Stimulated activated CD4-positive, alpha-beta T cell treated with anti-CD3 and anti-CD28 coated beads, Interleukin-4, amount 100 ng/mL, for 1 hour (primary cell): ENCODE measurements around the gene SAMD4B.
A peak's percentile ranks its signal among the peaks of the same experiment; 100 is the strongest.

Source experiments
- DNase-seq: peaks from one replicate; pipeline ENCODE4 v3.0.0-alpha.2; 2020

SAMD4B gene

DNA sequence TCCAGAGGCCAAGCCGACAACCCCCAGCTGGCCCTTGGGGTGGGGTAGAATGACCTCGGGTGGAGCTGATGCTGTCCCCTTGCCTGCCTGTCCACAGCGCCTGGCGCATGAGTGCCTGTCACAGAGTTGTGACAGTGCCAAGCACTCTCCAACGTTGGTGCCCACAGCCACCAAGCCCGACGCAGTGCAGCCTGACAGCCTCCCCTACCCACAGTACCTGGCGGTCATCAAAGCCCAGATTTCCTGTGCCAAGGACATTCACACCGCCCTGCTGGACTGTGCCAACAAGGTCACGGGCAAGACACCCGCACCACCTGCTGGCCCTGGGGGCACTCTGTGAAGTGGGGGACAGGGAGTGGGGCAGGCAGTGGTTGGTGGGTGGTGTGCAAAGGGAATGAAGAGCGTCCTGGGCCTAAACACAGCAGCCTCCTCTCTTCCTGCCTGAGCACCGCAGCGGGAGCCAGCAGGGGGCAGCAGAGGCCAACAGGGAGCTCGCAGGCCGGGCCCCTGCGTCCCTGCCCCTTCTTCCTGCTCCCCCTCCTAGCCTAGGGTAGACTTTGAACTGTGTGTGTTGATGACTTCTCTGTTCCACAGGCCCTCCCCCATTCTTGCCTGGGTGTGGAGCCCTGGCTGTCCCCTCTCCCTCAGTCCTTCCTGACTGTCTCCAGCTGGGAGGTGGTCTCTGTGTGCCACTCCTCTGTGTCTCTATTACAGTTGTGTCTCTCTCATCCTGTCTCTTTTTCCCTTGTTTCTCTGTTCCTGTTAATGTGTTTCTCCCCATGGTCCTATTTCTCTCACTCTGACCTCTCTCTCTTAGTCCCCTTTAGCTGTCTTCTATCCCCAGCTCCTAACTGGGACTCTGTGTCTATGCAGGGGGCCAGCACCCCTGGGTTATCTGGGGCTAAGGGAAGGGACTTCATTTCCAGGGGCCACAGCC is 55.4 kb downstream of the SAMD4B start:
- DNase-seq = peak; percentile 96

DNA sequence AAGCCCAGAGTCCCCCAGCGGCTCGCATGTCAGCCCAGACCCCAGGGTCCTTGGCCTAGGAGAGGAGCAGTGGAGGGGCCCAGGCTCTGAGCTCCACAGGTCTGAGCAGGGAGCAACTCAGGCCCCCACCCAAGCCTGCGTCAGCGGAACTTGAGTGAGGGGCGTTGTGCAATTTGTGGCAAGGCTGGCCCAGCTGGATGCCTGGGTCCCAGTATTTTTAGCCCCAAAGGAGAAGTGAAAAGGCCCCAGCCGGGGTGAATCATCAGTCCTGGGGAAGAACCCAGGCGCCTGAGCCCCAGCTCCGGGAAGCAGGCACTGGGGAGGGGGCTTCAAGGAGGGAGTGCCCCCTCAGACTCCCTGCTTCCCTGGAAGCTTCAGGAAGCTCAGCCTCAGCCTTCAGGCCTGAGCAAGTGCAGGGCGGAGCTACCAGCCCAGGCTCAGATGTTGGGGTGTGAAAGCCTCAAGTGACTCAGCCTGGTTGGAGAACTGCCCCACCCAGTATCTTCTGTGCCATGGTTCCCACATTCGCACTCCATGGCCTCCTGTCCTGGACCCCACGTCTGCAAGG is 56.2 kb downstream of the SAMD4B start:
- peak; percentile 53 for DNase-seq

DNA sequence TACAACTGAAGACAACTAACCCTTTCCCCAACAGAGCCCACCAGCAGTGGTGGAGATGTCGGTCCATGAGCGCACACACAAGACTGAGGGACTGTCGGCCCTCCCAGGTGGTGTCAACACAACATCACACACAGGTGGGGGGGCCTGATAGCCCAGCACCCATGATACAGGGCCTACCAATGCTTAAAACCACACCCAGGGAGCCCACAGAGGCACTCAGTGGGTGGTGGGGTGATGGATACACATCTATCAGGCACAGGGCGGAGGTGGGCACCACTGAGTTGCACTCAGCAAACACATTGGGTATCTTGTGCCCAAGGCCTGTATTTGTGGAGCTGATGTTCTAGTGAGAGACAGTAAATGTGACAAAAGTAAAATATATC is 57.4 kb downstream of the SAMD4B start:
- no peak for DNase-seq

DNA sequence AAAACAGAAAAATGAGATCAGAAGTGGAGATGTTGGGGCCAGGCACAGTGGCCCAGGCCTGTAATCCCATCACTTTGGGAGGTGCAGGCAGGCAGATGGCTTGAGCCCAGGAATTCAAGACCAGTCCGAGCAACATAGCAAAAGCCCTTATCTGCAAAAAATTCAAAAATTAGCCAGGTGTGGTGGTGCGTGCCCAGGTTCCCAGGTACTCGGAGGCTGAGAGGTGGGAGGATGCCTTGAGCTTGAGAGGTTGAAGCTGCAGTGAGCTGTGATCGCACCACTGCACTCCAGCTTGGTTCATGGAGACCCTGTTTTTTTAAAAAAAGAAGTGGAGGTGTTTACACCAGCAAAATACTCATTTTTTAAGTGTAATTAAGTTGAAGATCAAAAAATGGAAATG is 57.8 kb downstream of the SAMD4B start:
- DNase-seq = no peak

DNA sequence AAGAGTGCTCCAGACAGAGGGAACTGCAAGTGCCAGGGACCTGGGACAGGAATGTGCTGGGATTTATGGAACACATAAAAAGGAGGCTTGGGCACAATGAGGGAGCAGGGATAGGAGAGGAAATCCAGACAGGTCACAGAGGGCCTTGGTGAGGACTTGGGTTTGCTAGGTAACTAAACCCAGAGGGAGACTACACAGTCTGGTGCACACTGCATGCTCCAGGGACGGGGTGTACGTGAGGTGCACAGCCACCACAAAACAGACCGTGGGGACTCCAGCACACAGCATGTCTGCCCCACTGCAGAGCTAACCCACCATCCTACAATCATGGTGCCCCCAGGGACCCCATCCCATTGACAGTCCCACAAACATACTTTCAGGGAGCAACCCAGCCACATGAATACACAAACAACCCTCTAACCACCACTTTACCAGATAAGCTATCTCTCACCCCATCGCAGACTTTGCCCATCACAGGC is 58.9 kb downstream of the SAMD4B start:
- DNase-seq = no peak

DNA sequence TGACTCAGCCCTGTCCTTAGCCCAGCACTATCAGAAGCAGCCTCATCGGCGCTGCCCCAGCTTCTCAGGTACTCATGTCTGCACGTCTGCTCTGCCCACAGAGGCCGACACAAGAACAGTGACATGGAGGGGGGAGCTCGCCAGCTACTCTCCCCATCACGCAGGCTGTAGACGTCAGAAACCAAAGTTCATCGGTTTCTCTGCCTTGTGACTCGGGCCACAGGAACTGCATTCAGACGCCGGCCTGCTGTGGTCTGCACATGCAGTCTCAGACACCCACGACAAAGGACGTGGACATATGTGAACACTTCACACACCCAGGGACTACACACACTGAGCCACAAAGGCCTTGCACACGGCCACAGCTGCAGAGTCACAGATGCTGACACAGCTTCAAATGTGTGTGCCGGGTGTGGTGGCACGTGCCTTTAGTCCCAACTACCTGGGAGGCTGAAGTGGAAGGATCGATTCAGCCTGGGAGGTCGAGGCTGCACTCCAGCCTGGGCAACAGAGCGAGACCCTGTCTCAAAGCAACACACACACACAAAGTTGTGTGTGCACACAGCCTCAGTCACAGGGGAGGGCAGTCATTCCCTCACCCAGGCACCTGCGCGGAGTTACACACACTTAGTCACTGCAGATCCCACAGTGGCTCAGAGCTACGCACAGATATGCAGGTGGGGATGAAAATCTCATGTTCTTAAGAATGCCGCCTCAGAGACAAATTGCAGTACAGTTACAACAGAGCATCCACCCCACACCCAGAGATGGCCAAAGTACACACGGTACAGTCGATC is 59.5 kb downstream of the SAMD4B start:
- peak; percentile 75 for DNase-seq

DNA sequence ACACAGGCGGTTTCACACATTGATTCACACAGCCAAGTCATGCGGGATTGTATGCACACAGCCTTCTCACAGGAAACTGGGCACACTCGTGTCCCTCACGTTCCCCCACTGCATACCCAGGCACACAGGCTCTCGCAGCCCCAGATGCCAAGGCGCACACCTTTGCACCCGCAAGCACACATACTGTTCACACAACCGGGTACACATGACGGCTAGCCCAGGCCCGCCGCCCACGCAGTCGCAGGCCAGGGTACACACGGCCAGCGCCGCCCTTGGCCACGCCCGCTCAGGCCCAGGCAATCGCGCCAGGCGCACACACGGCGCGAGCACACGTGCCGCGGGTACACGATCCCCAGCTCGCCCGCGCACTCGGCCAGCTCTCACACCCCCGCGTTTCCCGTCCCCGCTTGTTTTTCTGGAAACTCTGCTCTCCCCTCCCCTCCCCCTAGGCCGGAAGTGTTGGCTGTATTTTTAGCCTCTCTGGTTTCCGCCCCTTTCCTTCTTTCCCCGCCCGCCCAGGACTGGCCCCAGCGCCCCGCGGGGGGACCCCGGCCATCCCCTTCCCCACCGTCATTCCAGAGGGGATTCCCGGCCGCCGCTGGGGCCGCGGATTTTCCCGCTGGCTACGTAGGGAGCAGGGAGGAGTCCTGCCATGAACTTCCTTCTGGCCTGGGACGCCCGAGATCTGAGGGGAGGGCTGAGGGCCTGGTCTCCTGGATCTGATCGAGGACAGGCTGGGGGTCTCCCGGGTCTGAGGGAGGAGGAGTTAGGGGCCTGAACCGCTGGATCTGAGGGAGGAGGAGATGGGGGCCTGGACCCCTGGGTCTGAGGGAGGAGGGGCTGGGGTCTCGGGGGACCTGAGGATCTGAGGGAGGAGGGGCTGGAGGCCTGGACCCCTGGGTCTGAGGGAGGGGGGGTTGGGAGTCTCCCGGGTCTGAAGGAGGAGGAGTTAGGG is 60.4 kb downstream of the SAMD4B start:
- DNase-seq = peak; percentile 86

DNA sequence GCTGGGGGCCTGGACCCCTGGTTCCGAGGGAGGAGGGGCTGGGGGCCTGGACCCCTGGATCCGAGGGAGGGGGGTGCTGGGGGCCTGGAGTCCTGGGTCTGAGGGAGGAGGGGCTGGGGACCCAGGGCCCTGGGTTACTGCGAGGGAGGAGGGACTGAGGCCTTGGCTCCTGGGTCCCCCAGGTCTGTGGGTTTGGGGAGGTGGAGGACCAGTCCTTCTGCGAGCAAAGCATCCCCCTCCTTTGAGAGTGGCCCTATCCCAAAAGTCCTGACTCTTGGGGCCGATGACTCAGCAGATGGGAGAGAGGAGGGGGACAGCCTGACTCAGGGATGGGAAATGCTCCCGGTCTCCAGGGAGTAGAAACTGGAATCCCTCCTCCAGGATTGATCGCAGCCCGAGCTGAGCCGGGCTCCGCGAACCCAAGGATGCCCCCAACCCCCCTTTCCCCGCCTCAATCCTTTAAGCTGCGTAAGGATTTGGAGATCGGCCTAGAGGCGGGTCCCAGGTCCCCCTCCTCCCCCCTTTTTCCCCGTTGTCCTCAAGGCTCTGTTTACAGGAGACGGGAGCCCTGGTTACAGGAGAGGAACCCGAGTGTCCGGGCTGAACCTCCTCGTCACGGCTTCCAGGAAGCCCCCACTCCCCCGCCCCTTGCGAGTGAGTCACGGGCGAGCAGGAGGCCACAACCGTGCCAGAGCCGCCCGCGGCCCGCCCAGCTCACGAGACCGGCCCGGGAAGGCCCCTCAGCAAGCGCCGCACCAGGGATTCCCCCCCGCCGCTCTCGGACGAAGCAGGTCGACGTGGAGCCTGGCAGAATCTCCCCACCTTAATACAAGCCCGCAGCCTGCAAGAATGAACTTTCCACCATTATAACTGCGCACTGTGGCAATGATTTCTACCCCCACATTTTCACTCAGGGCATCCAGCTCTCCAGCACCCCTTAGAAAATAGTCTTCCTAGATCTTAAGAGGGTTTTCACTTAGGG is 61.4 kb downstream of the SAMD4B start:
- peak; percentile 98 for DNase-seq

DNA sequence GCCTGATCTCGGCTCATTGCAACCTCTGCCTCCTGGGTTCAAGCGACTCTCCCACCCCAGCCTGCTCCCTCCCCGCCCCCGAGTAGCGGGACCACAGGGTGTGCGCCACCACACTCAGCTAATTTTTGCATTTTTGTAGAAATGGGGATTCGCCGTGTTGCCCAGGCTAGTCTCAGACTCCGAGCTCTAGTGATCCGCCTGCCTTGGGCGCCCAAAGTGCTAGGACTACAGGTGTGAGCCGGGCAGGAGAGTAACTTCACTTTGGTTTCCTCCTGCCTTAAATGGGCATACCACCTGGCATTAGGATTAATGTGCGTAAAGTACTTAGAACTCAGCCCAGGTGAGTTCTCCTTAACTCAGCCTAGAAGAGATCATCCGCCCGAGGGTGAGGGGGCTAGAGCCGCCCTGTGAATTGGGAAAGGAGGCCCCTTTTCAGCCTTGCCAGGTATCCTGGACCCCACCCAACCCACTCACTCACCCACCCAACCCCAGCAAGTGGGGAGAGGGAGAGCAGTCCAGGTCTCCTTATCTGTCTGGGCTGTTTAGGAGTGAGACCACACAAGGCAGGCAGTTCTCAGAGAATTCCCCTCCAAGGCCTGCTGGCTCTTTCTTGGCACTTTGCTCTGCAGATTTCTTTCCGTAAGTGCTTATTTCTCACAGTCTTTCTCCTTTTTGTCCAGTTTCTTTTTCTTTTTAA is 63.2 kb downstream of the SAMD4B start:
- DNase-seq = no peak

DNA sequence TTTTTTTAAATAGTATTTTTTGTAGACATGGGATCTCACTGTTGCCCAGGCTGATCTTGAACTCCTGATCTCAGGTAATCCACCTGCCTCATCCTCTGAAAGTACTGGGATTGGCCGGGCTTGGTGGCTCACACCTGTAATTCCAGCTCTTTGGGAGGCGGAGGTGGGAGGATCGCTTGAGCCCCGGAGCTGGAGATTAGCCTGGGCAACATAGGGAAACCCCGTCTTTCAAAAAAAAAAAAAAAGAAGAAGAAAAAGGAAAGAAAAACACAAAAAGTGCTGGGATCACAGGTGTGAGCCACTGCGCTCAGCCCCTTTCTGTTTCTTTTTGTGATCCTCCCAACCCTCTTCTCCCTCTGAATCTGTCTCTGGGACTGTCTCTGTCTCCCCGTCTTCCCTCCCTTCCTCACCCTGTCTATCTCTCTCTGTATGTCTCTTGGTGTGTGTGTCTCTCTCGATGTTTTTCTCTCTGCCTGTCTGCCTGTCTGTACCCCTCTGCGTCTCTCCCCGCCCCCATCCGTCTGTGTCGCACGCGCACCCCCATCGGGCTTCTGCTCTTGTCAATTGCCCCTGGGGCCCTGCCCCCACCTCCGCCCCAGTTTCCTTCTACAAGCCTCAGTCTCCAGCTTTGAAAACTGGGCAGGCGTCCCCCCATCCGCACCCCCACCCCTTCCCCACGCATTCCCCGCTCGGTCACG is 63.9 kb downstream of the SAMD4B start:
- DNase-seq = peak; percentile 88

DNA sequence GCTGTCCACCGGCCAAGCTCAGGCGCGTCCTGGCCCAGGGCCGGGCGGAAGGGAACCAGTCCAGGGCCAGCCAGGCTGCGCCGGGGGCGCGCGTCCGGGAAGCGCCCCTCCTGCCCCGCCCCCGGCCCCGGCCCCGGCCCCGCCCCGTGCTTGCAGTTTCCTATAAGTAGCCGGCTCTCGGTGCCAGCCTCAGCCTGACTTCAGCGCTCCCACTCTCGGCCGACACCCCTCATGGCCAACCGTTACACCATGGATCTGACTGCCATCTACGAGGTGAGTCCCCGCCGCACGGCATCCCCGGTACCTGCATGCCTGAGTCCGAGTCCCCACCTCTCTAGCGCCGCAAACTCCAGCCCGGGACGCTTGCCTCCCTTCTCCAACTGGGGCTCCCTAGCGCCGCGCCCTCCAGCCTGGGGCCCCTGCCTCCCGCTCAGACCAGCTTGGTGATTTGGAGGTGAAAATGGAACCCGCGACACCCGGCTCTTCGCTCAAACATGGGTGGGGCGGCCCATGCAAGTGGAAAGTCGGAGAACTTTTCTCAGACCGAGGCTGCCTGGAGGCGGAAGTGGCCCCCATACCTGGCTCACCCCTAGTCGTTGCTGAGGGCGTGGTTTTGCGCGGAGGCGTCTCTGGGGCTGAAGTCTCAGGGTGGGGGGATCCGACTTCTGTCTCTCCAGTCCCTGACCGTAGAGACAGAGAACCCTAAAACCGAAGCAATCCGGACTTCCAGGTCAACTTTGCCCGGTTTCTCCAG is 64.6 kb downstream of the SAMD4B start, which contains the start of gene ZFP36:
Gene ZFP36, plus strand, starts transcription at position 192 of the 754 bp plus-strand sequence. Its CDS starts 58 bp downstream, at position 250.
- DNase-seq = peak; percentile 84

DNA sequence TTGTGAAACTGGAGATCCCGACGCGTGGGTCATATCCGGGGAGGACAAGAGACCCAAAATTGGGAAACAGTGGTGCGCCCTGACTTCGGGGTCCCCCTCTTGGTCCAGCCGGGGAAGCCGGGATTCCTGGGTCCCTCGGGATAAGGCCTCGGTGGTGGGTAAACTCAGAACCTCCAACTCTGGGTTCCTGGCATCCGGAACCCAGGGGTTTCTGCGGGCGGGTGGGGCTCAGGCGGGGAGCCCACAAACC is 65.1 kb downstream of the SAMD4B start:
- DNase-seq = no peak

DNA sequence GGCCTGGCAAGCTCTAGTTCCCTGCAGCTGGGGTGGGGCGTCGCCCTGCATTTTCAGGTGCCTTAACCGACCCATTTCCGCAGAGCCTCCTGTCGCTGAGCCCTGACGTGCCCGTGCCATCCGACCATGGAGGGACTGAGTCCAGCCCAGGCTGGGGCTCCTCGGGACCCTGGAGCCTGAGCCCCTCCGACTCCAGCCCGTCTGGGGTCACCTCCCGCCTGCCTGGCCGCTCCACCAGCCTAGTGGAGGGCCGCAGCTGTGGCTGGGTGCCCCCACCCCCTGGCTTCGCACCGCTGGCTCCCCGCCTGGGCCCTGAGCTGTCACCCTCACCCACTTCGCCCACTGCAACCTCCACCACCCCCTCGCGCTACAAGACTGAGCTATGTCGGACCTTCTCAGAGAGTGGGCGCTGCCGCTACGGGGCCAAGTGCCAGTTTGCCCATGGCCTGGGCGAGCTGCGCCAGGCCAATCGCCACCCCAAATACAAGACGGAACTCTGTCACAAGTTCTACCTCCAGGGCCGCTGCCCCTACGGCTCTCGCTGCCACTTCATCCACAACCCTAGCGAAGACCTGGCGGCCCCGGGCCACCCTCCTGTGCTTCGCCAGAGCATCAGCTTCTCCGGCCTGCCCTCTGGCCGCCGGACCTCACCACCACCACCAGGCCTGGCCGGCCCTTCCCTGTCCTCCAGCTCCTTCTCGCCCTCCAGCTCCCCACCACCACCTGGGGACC is 65.6 kb downstream of the SAMD4B start:
- DNase-seq = peak; percentile 57

DNA sequence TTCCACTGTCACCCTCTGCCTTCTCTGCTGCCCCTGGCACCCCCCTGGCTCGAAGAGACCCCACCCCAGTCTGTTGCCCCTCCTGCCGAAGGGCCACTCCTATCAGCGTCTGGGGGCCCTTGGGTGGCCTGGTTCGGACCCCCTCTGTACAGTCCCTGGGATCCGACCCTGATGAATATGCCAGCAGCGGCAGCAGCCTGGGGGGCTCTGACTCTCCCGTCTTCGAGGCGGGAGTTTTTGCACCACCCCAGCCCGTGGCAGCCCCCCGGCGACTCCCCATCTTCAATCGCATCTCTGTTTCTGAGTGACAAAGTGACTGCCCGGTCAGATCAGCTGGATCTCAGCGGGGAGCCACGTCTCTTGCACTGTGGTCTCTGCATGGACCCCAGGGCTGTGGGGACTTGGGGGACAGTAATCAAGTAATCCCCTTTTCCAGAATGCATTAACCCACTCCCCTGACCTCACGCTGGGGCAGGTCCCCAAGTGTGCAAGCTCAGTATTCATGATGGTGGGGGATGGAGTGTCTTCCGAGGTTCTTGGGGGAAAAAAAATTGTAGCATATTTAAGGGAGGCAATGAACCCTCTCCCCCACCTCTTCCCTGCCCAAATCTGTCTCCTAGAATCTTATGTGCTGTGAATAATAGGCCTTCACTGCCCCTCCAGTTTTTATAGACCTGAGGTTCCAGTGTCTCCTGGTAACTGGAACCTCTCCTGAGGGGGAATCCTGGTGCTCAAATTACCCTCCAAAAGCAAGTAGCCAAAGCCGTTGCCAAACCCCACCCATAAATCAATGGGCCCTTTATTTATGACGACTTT is 66.4 kb downstream of the SAMD4B start:
- no peak for DNase-seq

DNA sequence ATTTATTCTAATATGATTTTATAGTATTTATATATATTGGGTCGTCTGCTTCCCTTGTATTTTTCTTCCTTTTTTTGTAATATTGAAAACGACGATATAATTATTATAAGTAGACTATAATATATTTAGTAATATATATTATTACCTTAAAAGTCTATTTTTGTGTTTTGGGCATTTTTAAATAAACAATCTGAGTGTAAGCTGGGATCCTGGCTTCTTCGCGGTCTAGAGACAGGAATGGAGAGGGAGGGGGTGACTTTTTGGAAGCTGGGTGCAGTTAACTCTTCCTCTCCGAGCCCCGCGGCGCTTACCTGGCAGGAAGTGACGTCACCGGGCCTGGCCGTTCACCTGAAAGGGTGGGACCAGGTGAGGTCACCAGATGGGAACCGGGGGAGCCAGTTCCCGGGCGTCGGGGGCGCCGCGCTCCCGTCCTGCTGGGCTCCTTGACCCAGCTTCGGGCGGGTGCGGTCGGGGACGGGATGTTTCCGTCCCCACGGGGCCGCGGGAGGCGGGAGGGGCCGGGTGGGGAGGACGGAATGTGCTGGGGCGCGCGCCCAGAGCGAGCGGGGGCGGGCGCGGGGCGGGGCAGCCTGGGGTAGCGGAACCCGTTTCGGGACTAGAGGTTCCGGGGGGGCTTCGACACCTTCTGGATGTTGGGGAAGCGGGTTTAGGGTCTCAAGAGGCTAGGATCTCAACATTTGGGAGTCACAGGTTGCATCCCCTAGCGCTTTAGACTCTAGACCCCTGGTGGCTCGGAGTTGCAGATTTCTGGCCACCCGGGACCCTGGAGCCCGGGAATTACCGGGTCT is 67.2 kb downstream of the SAMD4B start:
- DNase-seq = peak; percentile 76

DNA sequence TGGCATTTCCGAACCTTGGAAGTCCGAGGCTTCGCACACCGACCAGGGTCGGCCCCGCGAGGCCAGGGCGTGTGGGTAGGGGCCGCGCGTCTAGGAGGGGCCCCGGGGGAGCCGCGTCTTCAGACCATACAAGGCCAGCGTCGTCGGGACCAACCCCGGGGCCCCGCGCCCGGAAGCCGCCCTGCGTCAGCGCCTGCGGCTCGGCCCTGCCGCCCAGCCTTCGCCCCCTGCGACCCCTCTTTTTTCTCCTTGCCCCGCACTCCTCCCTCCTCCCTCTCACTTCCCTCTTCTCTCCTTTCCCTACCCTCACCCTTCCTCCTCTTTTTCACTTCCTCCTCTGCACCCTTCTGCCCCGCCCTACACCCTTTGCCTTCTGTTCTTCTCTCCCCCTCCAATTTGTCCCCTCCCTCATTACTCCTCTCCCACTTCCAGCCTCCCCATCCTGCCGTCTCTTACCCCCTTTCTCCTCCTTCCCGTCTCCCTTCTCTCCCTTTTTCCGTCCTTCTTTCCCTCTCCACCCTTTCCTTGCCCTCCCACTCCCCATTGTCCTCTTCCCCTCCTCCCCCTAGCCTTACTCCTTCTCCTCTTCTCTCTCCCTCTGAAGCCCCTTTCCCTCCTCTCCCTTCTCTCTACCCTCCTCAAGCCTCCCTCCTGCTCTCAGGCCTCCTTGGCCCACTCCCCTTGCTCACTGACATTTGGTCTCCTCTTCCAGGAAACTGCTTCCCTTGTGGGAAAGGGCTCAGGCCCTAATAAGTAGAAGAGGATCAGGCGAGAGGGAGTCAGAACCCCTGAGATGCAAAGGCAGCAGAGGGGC is 68.0 kb downstream of the SAMD4B start:
- DNase-seq = peak; percentile 64
